HG03135 (cell line): ENCODE measurements around the gene CSK.
A peak's percentile ranks its signal among the peaks of the same experiment; 100 is the strongest.

Experiments used
- ATAC-seq: cut with Tn5 transposase; IDR thresholded peaks from one replicate; pipeline ENCODE4 v1.9.1; 2021; ENCODE audit warnings: mild to moderate bottlenecking, moderate library complexity; ENCODE audit not compliant: unreplicated experiment

Gene CSK

GRCh38 chr15:74799856-74800558, 18.1 kb downstream of the CSK start:
- peak; percentile 56 for ATAC-seq

GRCh38 chr15:74800559-74801094, 18.7 kb downstream of the CSK start:
- no peak for ATAC-seq

- no peak for ATAC-seq
These were observed 19.6 kb downstream of the CSK start for GRCh38 chr15:74801311-74801997.

GRCh38 chr15:74802290-74802689, 20.4 kb downstream of the CSK start:
- no peak for ATAC-seq

GRCh38 chr15:74802862-74803447, 21.1 kb downstream of the CSK start:
- ATAC-seq: no peak

- ATAC-seq: no peak
These were observed 23.1 kb downstream of the CSK start for GRCh38 chr15:74804935-74805334.

- ATAC-seq: no peak
These were observed 25.4 kb downstream of the CSK start for GRCh38 chr15:74807282-74807681.

- ATAC-seq: no peak
These were observed 26.4 kb downstream of the CSK start for GRCh38 chr15:74808078-74808839.

- no peak for ATAC-seq
These were observed 27.0 kb downstream of the CSK start for GRCh38 chr15:74808840-74809229.

GRCh38 chr15:74809242-74809641, 27.4 kb downstream of the CSK start:
- no peak for ATAC-seq

- no peak for ATAC-seq
These were observed 28.1 kb downstream of the CSK start for GRCh38 chr15:74809956-74810355.

- ATAC-seq: no peak
These were observed 30.7 kb downstream of the CSK start, which contains the start of gene LMAN1L for GRCh38 chr15:74812533-74812932. TSS of gene LMAN1L (plus strand) at chr15:74812835. CDS start at chr15:74812855, 20 bp downstream.

GRCh38 chr15:74815121-74815934, 33.4 kb downstream of the CSK start:
- no peak for ATAC-seq

GRCh38 chr15:74815961-74816360, 34.1 kb downstream of the CSK start:
- no peak for ATAC-seq

- no peak for ATAC-seq
These were observed 34.9 kb downstream of the CSK start for GRCh38 chr15:74816624-74817369.

GRCh38 chr15:74817370-74817737, 35.5 kb downstream of the CSK start:
- ATAC-seq: no peak

GRCh38 chr15:74820056-74820455, 38.2 kb downstream of the CSK start:
- no peak for ATAC-seq

GRCh38 chr15:74821091-74821789, 39.4 kb downstream of the CSK start:
- peak; percentile 80 for ATAC-seq

GRCh38 chr15:74821790-74822158, 39.9 kb downstream of the CSK start:
- ATAC-seq: no peak
